ENCODE data around the gene ISLR. TPM values are rescaled to one million over a fixed set of nuclear protein-coding genes. Genes with fewer than 3 reads are reported as not detected.

ISLR gene
- total and polyA plus RNA-seq, 4 donors = 2.4 to 4.2 (median 3.5) TPM

DNA sequence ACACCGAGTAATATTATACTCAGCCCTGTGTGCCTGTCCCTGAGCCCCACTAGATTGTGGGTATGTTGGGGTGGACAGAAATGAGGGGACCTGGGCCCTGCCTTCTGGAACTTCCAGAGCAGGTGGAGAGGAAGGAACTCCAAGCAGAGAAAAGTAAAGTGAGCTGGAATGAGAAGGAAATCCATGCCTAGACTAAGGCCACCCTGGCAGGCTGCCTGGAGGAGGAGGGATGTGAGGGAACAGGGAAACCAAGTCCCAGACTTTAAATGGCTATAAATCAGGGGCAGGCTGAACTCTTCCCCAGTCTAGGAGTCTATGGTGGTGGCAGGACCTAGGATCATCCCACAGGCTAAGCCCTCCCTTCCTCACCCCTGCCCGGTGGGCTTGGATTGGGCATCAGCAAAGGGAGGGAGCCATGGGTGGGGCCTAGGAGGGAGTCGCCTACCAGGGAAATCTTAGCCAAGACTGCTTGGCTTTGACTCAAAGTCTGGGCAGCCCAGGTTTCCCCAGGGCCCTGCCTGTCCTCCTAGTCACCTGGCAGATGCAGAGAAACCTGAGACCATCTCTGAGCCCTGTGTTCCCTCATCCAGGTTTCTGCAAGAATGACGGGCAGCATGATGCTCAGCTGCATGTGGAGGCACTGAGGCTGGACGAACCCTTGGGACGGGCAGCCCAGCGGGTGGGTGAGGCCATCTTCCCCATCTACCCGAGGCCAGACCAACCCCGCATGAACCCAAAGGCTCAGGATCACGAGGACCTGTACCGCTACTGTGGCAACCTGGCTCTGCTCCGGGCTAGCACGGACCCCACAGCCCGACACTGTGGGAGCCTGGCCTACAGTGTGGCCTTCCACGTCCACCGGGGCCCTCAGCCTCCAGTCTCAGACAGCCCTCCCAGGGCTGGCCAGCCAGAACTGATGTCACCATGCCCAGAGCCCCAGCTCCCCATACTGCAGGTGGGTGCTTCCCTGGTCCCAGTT is 44.7 kb downstream of the ISLR start:
- no peak overlapping the region for H3K9ac ChIP-seq (ENCODE audit: low read depth in 1 of 2, low read length in 2 of 2)
- no peaks in the 10 kb centered on the region for H3K36me3 ChIP-seq (ENCODE audit: control insufficient read depth in 4 of 4, insufficient read depth in 3 of 4, low read depth in 1 of 4, low read length in 3 of 4)
- no peaks in the 10 kb centered on the region for H3K9me3 ChIP-seq (ENCODE audit: control insufficient read depth in 4 of 4, low read length in 3 of 4)
- H3K4me3 ChIP-seq (ENCODE audit: low read depth in 1 of 3, low read length in 3 of 3) = no peak overlapping the region
- TF ChIP-seq FOXA1 (IDR thresholded peaks at IDR 0.05) (no peak), EGR1 (IDR thresholded peaks at IDR 0.05; ENCODE audit: low read depth in 2 of 2) (no peak), TAF1 (conservative IDR thresholded peaks at IDR 0.05) (no peak), GABPA (IDR thresholded peaks at IDR 0.05 in 1 of 2, conservative IDR thresholded peaks at IDR 0.05 in 1 of 2) (no peak), NR2F2 (IDR thresholded peaks at IDR 0.05) (no peak), HNF4G (IDR thresholded peaks at IDR 0.05) (no peak)
- TF ChIP-seq, protein P1, sequence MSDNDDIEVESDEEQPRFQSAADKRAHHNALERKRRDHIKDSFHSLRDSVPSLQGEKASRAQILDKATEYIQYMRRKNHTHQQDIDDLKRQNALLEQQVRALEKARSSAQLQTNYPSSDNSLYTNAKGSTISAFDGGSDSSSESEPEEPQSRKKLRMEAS (IDR thresholded peaks at IDR 0.05) = no peak
- WGBS = 89% methylated on average over 16 of the region's 16 CpGs
- H3K27ac ChIP-seq (ENCODE audit: low read depth in 1 of 2, low read length in 2 of 2) = no peak overlapping the region
- H3K27me3 ChIP-seq (ENCODE audit: control insufficient read depth in 4 of 4, insufficient read depth in 4 of 4, low read length in 3 of 4) = peaks cover 0 to 4% (median 3%) of the 10 kb centered on the region in 4 donors
- H3K4me1 ChIP-seq (ENCODE audit: control insufficient read depth in 4 of 4, insufficient read depth in 4 of 4, low read length in 3 of 4) = no peaks in the 10 kb centered on the region
- DNase-seq (ENCODE audit: low spot score) = no peak

DNA sequence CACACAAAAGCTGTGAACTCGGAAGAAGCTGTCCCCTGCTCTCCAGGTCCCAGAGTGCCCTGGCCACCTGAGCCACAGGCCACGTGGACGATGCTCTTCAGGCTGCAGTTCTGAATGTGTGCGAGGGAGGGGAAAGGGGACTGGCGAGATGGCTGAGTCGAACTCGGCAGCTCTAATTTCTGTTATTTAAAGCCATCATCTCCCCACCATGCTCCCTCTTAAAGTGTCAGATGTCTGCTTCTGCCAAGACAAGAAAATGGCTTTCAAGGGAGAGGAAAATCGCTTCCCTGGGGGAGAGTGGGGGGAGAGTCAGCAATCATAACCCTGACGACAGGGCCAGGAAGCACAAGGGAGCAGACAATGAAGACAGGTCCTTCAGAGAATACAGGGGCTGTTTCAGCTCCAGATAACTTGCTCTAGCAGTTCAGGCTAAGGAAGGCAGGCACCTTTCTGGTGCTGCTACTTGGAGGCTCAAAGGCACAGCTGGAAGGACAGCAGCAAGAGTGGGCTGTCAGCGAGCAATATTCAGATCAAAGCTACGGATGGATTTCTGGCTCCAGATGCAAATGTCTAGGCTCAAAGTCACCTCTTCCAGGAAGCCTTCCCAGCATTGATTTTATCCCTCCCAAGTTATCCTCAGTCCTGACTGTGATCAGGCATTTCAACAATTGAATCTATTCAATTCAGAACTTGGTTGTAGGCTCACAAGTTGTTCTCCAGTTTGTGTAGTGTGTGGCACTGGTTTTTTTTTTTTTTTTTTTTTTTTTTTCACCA is 47.2 kb downstream of the ISLR start:
- no peaks in the 10 kb centered on the region for H3K9me3 ChIP-seq (ENCODE audit: control insufficient read depth in 4 of 4, low read length in 3 of 4)
- peaks cover 0 to 7% (median 2%) of the 10 kb centered on the region in 4 donors for H3K27me3 ChIP-seq (ENCODE audit: control insufficient read depth in 4 of 4, insufficient read depth in 4 of 4, low read length in 3 of 4)
- DNase-seq (ENCODE audit: low spot score) = no peak
- H3K4me3 ChIP-seq (ENCODE audit: low read depth in 1 of 3, low read length in 3 of 3) = no peak overlapping the region
- TF ChIP-seq, protein P1 (IDR thresholded peaks at IDR 0.05) = no peak
- TF ChIP-seq FOXA1 (IDR thresholded peaks at IDR 0.05) (no peak), JUND (IDR thresholded peaks at IDR 0.05) (no peak), FOXA2 (IDR thresholded peaks at IDR 0.05) (no peak), HNF4A (conservative IDR thresholded peaks at IDR 0.05) (no peak), TAF1 (conservative IDR thresholded peaks at IDR 0.05) (no peak), RAD21 (IDR thresholded peaks at IDR 0.05) (no peak)
- TF ChIP-seq, protein P2, sequence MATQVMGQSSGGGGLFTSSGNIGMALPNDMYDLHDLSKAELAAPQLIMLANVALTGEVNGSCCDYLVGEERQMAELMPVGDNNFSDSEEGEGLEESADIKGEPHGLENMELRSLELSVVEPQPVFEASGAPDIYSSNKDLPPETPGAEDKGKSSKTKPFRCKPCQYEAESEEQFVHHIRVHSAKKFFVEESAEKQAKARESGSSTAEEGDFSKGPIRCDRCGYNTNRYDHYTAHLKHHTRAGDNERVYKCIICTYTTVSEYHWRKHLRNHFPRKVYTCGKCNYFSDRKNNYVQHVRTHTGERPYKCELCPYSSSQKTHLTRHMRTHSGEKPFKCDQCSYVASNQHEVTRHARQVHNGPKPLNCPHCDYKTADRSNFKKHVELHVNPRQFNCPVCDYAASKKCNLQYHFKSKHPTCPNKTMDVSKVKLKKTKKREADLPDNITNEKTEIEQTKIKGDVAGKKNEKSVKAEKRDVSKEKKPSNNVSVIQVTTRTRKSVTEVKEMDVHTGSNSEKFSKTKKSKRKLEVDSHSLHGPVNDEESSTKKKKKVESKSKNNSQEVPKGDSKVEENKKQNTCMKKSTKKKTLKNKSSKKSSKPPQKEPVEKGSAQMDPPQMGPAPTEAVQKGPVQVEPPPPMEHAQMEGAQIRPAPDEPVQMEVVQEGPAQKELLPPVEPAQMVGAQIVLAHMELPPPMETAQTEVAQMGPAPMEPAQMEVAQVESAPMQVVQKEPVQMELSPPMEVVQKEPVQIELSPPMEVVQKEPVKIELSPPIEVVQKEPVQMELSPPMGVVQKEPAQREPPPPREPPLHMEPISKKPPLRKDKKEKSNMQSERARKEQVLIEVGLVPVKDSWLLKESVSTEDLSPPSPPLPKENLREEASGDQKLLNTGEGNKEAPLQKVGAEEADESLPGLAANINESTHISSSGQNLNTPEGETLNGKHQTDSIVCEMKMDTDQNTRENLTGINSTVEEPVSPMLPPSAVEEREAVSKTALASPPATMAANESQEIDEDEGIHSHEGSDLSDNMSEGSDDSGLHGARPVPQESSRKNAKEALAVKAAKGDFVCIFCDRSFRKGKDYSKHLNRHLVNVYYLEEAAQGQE (IDR thresholded peaks at IDR 0.05) = no peak
- TF ChIP-seq, protein P3, sequence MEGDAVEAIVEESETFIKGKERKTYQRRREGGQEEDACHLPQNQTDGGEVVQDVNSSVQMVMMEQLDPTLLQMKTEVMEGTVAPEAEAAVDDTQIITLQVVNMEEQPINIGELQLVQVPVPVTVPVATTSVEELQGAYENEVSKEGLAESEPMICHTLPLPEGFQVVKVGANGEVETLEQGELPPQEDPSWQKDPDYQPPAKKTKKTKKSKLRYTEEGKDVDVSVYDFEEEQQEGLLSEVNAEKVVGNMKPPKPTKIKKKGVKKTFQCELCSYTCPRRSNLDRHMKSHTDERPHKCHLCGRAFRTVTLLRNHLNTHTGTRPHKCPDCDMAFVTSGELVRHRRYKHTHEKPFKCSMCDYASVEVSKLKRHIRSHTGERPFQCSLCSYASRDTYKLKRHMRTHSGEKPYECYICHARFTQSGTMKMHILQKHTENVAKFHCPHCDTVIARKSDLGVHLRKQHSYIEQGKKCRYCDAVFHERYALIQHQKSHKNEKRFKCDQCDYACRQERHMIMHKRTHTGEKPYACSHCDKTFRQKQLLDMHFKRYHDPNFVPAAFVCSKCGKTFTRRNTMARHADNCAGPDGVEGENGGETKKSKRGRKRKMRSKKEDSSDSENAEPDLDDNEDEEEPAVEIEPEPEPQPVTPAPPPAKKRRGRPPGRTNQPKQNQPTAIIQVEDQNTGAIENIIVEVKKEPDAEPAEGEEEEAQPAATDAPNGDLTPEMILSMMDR (IDR thresholded peaks at IDR 0.05; ENCODE audit: low read depth, low read length, missing input control) = no peak
- TF ChIP-seq, protein P4, sequence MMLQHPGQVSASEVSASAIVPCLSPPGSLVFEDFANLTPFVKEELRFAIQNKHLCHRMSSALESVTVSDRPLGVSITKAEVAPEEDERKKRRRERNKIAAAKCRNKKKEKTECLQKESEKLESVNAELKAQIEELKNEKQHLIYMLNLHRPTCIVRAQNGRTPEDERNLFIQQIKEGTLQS (IDR thresholded peaks at IDR 0.05) = no peak
- TF ChIP-seq, protein P5, sequence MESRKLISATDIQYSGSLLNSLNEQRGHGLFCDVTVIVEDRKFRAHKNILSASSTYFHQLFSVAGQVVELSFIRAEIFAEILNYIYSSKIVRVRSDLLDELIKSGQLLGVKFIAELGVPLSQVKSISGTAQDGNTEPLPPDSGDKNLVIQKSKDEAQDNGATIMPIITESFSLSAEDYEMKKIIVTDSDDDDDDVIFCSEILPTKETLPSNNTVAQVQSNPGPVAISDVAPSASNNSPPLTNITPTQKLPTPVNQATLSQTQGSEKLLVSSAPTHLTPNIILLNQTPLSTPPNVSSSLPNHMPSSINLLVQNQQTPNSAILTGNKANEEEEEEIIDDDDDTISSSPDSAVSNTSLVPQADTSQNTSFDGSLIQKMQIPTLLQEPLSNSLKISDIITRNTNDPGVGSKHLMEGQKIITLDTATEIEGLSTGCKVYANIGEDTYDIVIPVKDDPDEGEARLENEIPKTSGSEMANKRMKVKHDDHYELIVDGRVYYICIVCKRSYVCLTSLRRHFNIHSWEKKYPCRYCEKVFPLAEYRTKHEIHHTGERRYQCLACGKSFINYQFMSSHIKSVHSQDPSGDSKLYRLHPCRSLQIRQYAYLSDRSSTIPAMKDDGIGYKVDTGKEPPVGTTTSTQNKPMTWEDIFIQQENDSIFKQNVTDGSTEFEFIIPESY (IDR thresholded peaks at IDR 0.05) = no peak
- no peaks in the 10 kb centered on the region for H3K36me3 ChIP-seq (ENCODE audit: control insufficient read depth in 4 of 4, insufficient read depth in 3 of 4, low read depth in 1 of 4, low read length in 3 of 4)
- WGBS = 51% methylated on average over 11 of the region's 11 CpGs
- no peak overlapping the region for H3K9ac ChIP-seq (ENCODE audit: low read depth in 1 of 2, low read length in 2 of 2)
- no peaks in the 10 kb centered on the region for H3K4me1 ChIP-seq (ENCODE audit: control insufficient read depth in 4 of 4, insufficient read depth in 4 of 4, low read length in 3 of 4)
- H3K27ac ChIP-seq (ENCODE audit: low read depth in 1 of 2, low read length in 2 of 2) = no peak overlapping the region
